ENCODE results near the gene ZMYND8.
A peak's percentile ranks its signal among the peaks of the same experiment; 100 is the strongest.
"Not testable (repeated sequence)": the region's sequence is repeated elsewhere in the genome, so short reads cannot be mapped to it uniquely, and the experiment has no call there.

Gene ZMYND8

DNA sequence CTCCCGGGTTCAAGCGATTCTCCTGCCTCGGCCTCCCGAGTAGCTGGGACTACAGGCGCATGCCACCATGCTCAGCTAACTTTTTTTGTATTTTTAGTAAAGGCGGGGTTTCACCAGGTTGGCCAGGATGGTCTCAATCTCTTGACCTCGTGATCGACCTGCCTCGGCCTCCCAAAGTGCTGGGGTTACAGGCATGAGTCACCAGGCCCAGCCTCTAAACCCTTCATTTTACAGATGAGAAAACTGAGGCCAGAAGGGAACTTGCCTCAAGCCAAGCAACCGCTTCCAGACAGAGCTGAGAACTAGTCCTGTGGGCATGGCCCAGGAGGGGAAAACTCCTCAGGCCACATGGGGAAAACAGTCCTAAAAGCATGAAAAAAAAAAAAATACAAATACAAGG is 47.1 kb downstream of the ZMYND8 start:
- H3K4me1 ChIP-seq (ENCODE audit: control insufficient read depth, insufficient read depth, low read length): peaks cover 4% of the 10 kb centered on the region
- peaks cover 38% of the 10 kb centered on the region for H3K36me3 ChIP-seq (ENCODE audit: control insufficient read depth, insufficient read depth, low read length)
- H3K9ac ChIP-seq (ENCODE audit: low read depth, low read length): no peak overlapping the region
- H3K9me3 ChIP-seq (ENCODE audit: control insufficient read depth, insufficient read depth, low read length): no peaks in the 10 kb centered on the region
- H3K4me3 ChIP-seq (ENCODE audit: low read depth, low read length): no peak overlapping the region
- H3K27me3 ChIP-seq (ENCODE audit: control insufficient read depth, insufficient read depth, low read length): no peaks in the 10 kb centered on the region

- not testable (repeated sequence) for H3K4me3 ChIP-seq (ENCODE audit: low read depth, low read length); H3K9me3 ChIP-seq (ENCODE audit: control insufficient read depth, insufficient read depth, low read length); H3K4me1 ChIP-seq (ENCODE audit: control insufficient read depth, insufficient read depth, low read length); H3K9ac ChIP-seq (ENCODE audit: low read depth, low read length); H3K27me3 ChIP-seq (ENCODE audit: control insufficient read depth, insufficient read depth, low read length)
- peaks cover 40% of the 10 kb centered on the region for H3K36me3 ChIP-seq (ENCODE audit: control insufficient read depth, insufficient read depth, low read length)
Measured at GRCh38 chr20:47307569-47307968, 48.9 kb downstream of the ZMYND8 start.

DNA sequence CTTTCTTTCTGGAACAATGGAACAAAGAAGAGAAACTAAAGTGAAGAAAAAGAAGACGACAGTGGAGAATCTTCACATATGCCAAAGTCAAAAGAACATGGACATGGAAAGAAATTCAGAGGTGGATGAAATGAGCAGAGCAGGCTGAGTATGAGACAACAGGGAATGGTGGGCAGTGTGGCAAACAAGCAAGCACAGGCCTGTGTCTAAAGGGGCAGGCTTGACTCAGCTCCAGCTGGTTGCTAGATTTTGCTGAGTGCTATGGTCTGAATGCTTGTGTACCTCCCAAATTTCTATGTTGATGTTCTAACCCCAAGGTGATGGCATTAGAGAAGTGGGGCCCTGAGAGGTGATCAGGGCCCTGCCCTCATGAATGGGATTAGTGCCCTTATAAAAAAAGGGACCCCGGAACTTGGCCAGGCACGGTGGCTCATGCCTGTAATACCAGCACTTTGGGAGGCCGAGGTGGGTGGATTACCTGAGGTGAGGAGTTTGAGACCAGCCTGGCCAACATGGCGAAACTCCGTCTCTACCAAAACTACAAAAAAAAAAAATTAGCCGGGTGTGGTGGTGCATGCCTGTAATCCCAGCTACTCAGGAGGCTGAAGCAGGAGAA is 49.6 kb downstream of the ZMYND8 start:
- no peak overlapping the region for H3K9ac ChIP-seq (ENCODE audit: low read depth, low read length)
- H3K4me3 ChIP-seq (ENCODE audit: low read depth, low read length): no peak overlapping the region
- H3K9me3 ChIP-seq (ENCODE audit: control insufficient read depth, insufficient read depth, low read length): no peaks in the 10 kb centered on the region
- peaks cover 4% of the 10 kb centered on the region for H3K4me1 ChIP-seq (ENCODE audit: control insufficient read depth, insufficient read depth, low read length)
- no peaks in the 10 kb centered on the region for H3K27me3 ChIP-seq (ENCODE audit: control insufficient read depth, insufficient read depth, low read length)
- peaks cover 40% of the 10 kb centered on the region for H3K36me3 ChIP-seq (ENCODE audit: control insufficient read depth, insufficient read depth, low read length)

GRCh38 chr20:47306095-47306494 is 50.4 kb downstream of the ZMYND8 start:
- Histone ChIP-seq H3K4me1 (ENCODE audit: control insufficient read depth, insufficient read depth, low read length) (peaks cover 4% of the 10 kb centered on the region), H3K9ac (ENCODE audit: low read depth, low read length) (no peak overlapping the region), H3K9me3 (ENCODE audit: control insufficient read depth, insufficient read depth, low read length) (no peaks in the 10 kb centered on the region), H3K4me3 (ENCODE audit: low read depth, low read length) (no peak overlapping the region), H3K27me3 (ENCODE audit: control insufficient read depth, insufficient read depth, low read length) (no peaks in the 10 kb centered on the region), H3K36me3 (ENCODE audit: control insufficient read depth, insufficient read depth, low read length) (peaks cover 37% of the 10 kb centered on the region)

DNA sequence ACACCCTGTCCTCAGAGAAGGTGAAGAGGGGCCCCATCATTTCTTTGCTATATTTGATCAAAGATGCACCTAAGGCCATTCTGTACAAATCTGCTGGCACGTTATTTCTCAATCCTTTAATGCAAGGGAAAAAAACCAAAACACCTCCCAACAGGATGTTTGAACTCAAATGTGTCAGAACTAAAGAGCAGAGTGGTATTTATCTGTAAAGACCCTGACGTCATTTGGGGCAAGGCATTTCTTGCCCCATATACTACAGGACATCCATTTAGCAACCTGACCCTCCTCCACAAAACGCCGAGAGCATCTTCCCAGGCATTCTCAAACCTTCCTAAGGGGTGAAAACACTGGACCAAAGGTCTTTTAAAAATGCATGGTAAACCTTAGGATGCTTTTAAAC is 50.8 kb downstream of the ZMYND8 start:
- H3K4me3 ChIP-seq (ENCODE audit: low read depth, low read length): no peak overlapping the region
- no peak overlapping the region for H3K9ac ChIP-seq (ENCODE audit: low read depth, low read length)
- H3K9me3 ChIP-seq (ENCODE audit: control insufficient read depth, insufficient read depth, low read length): no peaks in the 10 kb centered on the region
- H3K27me3 ChIP-seq (ENCODE audit: control insufficient read depth, insufficient read depth, low read length): no peaks in the 10 kb centered on the region
- peaks cover 40% of the 10 kb centered on the region for H3K36me3 ChIP-seq (ENCODE audit: control insufficient read depth, insufficient read depth, low read length)
- peaks cover 4% of the 10 kb centered on the region for H3K4me1 ChIP-seq (ENCODE audit: control insufficient read depth, insufficient read depth, low read length)

DNA sequence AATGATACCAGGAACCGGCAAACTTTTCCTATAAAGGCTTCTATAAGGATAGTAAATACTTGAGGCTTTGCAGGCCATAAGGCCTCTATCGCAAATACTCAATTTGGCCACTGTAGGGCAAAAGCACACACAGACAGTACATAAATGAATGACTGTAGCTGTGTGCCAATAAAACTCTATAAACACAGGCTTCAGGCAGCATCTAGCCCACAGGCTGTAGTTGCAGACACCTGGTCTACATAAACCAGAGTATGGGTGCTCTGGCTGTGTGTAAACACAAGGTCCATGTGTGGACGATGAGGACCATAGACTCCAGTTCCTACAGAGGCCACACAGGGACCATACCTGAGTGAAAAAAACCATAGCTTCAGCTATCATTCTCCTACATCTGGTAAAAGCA is 52.2 kb downstream of the ZMYND8 start:
- H3K9ac ChIP-seq (ENCODE audit: low read depth, low read length): peak overlapping the region; percentile 16
- no peaks in the 10 kb centered on the region for H3K27me3 ChIP-seq (ENCODE audit: control insufficient read depth, insufficient read depth, low read length)
- H3K9me3 ChIP-seq (ENCODE audit: control insufficient read depth, insufficient read depth, low read length): no peaks in the 10 kb centered on the region
- peaks cover 32% of the 10 kb centered on the region for H3K36me3 ChIP-seq (ENCODE audit: control insufficient read depth, insufficient read depth, low read length)
- H3K4me3 ChIP-seq (ENCODE audit: low read depth, low read length): no peak overlapping the region
- peaks cover 4% of the 10 kb centered on the region for H3K4me1 ChIP-seq (ENCODE audit: control insufficient read depth, insufficient read depth, low read length)

DNA sequence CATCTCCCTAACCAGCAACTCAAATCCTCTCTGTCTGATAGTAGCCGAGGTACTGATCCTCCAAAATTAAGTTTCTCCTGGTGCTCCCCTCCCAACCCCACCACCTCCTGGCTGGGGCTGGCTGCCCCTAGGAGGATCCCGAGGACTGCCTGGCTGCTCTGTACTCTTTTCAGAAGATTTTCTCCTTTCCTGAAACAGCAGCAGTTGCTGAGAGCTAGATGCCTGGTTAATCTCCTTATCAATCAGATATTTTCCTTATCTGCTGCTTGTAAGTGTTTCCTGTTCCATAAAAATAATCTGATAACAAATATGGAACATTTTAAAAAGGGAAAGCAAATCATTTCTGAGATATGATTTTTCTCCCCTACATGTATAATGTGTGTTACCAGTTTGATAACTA is 52.8 kb downstream of the ZMYND8 start:
- H3K9me3 ChIP-seq (ENCODE audit: control insufficient read depth, insufficient read depth, low read length): no peaks in the 10 kb centered on the region
- H3K27me3 ChIP-seq (ENCODE audit: control insufficient read depth, insufficient read depth, low read length): no peaks in the 10 kb centered on the region
- peaks cover 31% of the 10 kb centered on the region for H3K36me3 ChIP-seq (ENCODE audit: control insufficient read depth, insufficient read depth, low read length)
- H3K9ac ChIP-seq (ENCODE audit: low read depth, low read length): peak overlapping the region; percentile 16
- H3K4me3 ChIP-seq (ENCODE audit: low read depth, low read length): no peak overlapping the region
- peaks cover 4% of the 10 kb centered on the region for H3K4me1 ChIP-seq (ENCODE audit: control insufficient read depth, insufficient read depth, low read length)

GRCh38 chr20:47300071-47300470 is 56.4 kb downstream of the ZMYND8 start:
- Histone ChIP-seq H3K4me3 (ENCODE audit: low read depth, low read length) (no peak overlapping the region), H3K9ac (ENCODE audit: low read depth, low read length) (no peak overlapping the region), H3K9me3 (ENCODE audit: control insufficient read depth, insufficient read depth, low read length) (no peaks in the 10 kb centered on the region), H3K4me1 (ENCODE audit: control insufficient read depth, insufficient read depth, low read length) (peaks cover 4% of the 10 kb centered on the region), H3K27me3 (ENCODE audit: control insufficient read depth, insufficient read depth, low read length) (no peaks in the 10 kb centered on the region), H3K36me3 (ENCODE audit: control insufficient read depth, insufficient read depth, low read length) (peaks cover 36% of the 10 kb centered on the region)

DNA sequence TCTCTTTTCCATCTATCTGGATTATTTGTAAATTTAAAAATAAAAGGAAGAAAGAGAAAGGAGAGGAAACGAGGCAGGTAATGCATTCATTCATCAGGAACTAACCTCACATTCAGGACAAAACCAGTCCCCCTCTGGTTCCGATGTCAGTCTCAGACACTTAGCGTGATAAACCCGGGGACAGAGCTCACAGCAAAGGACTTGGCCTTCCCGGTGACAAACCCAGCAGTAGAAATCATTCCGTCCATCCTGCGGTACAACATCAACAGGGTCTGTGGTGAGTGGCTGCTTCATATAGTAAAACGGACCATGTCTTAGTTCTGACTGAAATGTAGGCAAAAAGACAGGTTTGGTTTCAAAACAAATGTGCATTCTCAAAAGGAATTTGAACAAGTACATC is 57.9 kb downstream of the ZMYND8 start:
- H3K4me1 ChIP-seq (ENCODE audit: control insufficient read depth, insufficient read depth, low read length): no peaks in the 10 kb centered on the region
- H3K4me3 ChIP-seq (ENCODE audit: low read depth, low read length): no peak overlapping the region
- peaks cover 39% of the 10 kb centered on the region for H3K36me3 ChIP-seq (ENCODE audit: control insufficient read depth, insufficient read depth, low read length)
- H3K9ac ChIP-seq (ENCODE audit: low read depth, low read length): no peak overlapping the region
- H3K9me3 ChIP-seq (ENCODE audit: control insufficient read depth, insufficient read depth, low read length): no peaks in the 10 kb centered on the region
- H3K27me3 ChIP-seq (ENCODE audit: control insufficient read depth, insufficient read depth, low read length): no peaks in the 10 kb centered on the region

DNA sequence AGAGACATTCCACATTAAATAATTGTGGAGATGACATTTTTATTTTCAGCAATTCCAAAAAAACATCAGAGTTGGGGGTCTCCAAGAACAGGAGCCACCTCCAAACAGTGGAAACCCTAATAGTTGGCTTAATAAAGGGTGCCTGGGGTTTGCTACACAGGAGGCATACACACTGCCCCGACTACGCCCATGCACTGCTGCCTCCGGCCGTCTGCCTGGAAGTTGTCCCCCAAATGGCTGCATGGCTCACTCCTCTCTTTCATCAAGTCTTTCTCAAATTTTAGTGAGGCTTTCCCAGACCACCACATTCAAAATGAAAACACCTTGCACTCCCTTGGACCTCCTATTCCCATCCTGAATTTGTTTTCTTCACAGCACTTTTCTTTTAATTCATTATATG is 58.8 kb downstream of the ZMYND8 start:
- H3K9me3 ChIP-seq (ENCODE audit: control insufficient read depth, insufficient read depth, low read length): no peaks in the 10 kb centered on the region
- H3K4me3 ChIP-seq (ENCODE audit: low read depth, low read length): no peak overlapping the region
- H3K4me1 ChIP-seq (ENCODE audit: control insufficient read depth, insufficient read depth, low read length): no peaks in the 10 kb centered on the region
- no peak overlapping the region for H3K9ac ChIP-seq (ENCODE audit: low read depth, low read length)
- no peaks in the 10 kb centered on the region for H3K27me3 ChIP-seq (ENCODE audit: control insufficient read depth, insufficient read depth, low read length)
- peaks cover 43% of the 10 kb centered on the region for H3K36me3 ChIP-seq (ENCODE audit: control insufficient read depth, insufficient read depth, low read length)

GRCh38 chr20:47296950-47297349 is 59.5 kb downstream of the ZMYND8 start:
- H3K27me3 ChIP-seq (ENCODE audit: control insufficient read depth, insufficient read depth, low read length): no peaks in the 10 kb centered on the region
- H3K36me3 ChIP-seq (ENCODE audit: control insufficient read depth, insufficient read depth, low read length): peaks cover 43% of the 10 kb centered on the region
- H3K9me3 ChIP-seq (ENCODE audit: control insufficient read depth, insufficient read depth, low read length): no peaks in the 10 kb centered on the region
- H3K4me1 ChIP-seq (ENCODE audit: control insufficient read depth, insufficient read depth, low read length): no peaks in the 10 kb centered on the region
- no peak overlapping the region for H3K9ac ChIP-seq (ENCODE audit: low read depth, low read length)
- H3K4me3 ChIP-seq (ENCODE audit: low read depth, low read length): no peak overlapping the region

DNA sequence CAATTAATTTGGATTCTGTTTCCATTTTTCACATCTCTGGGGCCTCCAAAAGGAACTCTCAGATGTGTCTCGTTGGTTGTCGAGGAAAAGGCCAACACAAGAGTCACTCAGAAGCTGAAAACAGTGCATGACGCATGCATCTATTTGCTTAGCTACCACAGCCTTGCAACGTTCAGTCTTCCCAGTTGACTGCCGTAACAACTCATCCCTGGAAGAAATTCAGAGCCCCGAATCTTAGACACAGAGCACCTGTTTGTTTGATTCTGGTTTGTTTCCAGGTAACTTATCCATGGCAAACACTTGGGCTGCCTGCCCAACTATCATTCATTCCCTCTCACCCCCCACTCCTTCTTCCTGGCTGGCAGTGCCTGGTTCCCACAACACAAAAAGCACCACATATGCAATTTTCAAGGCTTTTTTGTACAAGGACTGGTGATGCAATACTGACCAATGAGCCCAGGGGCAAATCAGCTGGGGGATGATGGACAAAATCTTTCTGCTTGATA is 60.5 kb downstream of the ZMYND8 start:
- Histone ChIP-seq H3K9ac (ENCODE audit: low read depth, low read length) (no peak overlapping the region), H3K4me3 (ENCODE audit: low read depth, low read length) (no peak overlapping the region), H3K27me3 (ENCODE audit: control insufficient read depth, insufficient read depth, low read length) (no peaks in the 10 kb centered on the region), H3K4me1 (ENCODE audit: control insufficient read depth, insufficient read depth, low read length) (no peaks in the 10 kb centered on the region), H3K9me3 (ENCODE audit: control insufficient read depth, insufficient read depth, low read length) (no peaks in the 10 kb centered on the region), H3K36me3 (ENCODE audit: control insufficient read depth, insufficient read depth, low read length) (peaks cover 46% of the 10 kb centered on the region)
